ENCODE results near the gene SLC35D3.

SLC35D3 gene

DNA sequence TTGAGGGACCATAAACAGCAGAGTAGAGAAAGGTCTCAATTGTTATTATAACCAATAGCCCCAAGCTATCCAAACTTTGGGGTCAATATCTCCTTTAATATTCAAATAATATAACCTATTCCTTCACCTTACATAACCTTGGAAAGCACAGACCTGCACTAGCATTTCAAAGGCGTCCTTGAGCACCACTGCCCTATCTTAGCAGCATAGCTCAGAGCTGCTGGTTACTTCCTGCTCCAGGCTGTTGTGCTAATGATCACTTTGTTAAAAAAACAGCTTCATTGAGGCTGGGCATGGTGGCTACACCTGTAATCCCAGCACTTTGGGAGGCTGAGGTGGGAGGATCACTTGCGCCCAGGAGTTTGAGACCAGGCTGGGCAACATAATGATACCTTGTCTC, 10.5 kb downstream of the SLC35D3 start:
- Histone ChIP-seq H2AFZ (ENCODE audit: low read length) (no peak overlapping the region), H3K9me3 (ENCODE audit: low read length) (no peaks in the 10 kb centered on the region), H4K20me1 (ENCODE audit: insufficient read depth, low read length) (no peaks in the 10 kb centered on the region), H3K79me2 (ENCODE audit: insufficient read depth, low read length) (no peaks in the 10 kb centered on the region), H3K4me1 (ENCODE audit: insufficient read depth, low read length, severe bottlenecking) (no peaks in the 10 kb centered on the region), H3K27me3 (ENCODE audit: insufficient read depth, low read length) (no peaks in the 10 kb centered on the region), H3F3A (ENCODE audit: insufficient read depth, low read length) (no peaks in the 10 kb centered on the region), H3K4me3 (ENCODE audit: low read depth, low read length, poor library complexity, severe bottlenecking) (no peak overlapping the region), H3K4me2 (ENCODE audit: low read length) (no peak overlapping the region), H3K9ac (ENCODE audit: low read length) (no peak overlapping the region), H3K9me2 (ENCODE audit: low read depth, low read length) (no peaks in the 10 kb centered on the region), H3K36me3 (ENCODE audit: insufficient read depth, low read length) (no peaks in the 10 kb centered on the region), H3K27ac (ENCODE audit: low read depth, low read length, poor library complexity, severe bottlenecking) (no peak overlapping the region)
- TF ChIP-seq EZH2 (IDR thresholded peaks at IDR 0.05; ENCODE audit: borderline replicate concordance, low read length), result no peak
- TF ChIP-seq, protein P1, sequence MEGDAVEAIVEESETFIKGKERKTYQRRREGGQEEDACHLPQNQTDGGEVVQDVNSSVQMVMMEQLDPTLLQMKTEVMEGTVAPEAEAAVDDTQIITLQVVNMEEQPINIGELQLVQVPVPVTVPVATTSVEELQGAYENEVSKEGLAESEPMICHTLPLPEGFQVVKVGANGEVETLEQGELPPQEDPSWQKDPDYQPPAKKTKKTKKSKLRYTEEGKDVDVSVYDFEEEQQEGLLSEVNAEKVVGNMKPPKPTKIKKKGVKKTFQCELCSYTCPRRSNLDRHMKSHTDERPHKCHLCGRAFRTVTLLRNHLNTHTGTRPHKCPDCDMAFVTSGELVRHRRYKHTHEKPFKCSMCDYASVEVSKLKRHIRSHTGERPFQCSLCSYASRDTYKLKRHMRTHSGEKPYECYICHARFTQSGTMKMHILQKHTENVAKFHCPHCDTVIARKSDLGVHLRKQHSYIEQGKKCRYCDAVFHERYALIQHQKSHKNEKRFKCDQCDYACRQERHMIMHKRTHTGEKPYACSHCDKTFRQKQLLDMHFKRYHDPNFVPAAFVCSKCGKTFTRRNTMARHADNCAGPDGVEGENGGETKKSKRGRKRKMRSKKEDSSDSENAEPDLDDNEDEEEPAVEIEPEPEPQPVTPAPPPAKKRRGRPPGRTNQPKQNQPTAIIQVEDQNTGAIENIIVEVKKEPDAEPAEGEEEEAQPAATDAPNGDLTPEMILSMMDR (IDR thresholded peaks at IDR 0.05; ENCODE audit: low read length), result no peak

- no peak overlapping the region for H3K9ac ChIP-seq (ENCODE audit: low read length)
- H3K27ac ChIP-seq (ENCODE audit: low read depth, low read length, poor library complexity, severe bottlenecking), result no peak overlapping the region
- no peaks in the 10 kb centered on the region for H3K9me3 ChIP-seq (ENCODE audit: low read length)
- H3K9me2 ChIP-seq (ENCODE audit: low read depth, low read length), result no peaks in the 10 kb centered on the region
- no peaks in the 10 kb centered on the region for H4K20me1 ChIP-seq (ENCODE audit: insufficient read depth, low read length)
- no peaks in the 10 kb centered on the region for H3K36me3 ChIP-seq (ENCODE audit: insufficient read depth, low read length)
- no peaks in the 10 kb centered on the region for H3F3A ChIP-seq (ENCODE audit: insufficient read depth, low read length)
- H3K4me1 ChIP-seq (ENCODE audit: insufficient read depth, low read length, severe bottlenecking), result no peaks in the 10 kb centered on the region
- no peak for TF ChIP-seq EZH2 (IDR thresholded peaks at IDR 0.05; ENCODE audit: borderline replicate concordance, low read length)
- TF ChIP-seq, protein P1 (IDR thresholded peaks at IDR 0.05; ENCODE audit: low read length), result no peak
- H3K4me3 ChIP-seq (ENCODE audit: low read depth, low read length, poor library complexity, severe bottlenecking), result no peak overlapping the region
- no peak overlapping the region for H3K4me2 ChIP-seq (ENCODE audit: low read length)
- no peaks in the 10 kb centered on the region for H3K79me2 ChIP-seq (ENCODE audit: insufficient read depth, low read length)
- no peaks in the 10 kb centered on the region; the same call in 1 of the 2 replicates for H3K27me3 ChIP-seq (ENCODE audit: insufficient read depth, low read length)
- no peak overlapping the region for H2AFZ ChIP-seq (ENCODE audit: low read length)
Observed at GRCh38 chr6:136945072-136945471, 23.0 kb downstream of the SLC35D3 start.

- no peak overlapping the region for H3K4me2 ChIP-seq (ENCODE audit: low read length)
- H3F3A ChIP-seq (ENCODE audit: insufficient read depth, low read length), result no peaks in the 10 kb centered on the region
- no peaks in the 10 kb centered on the region for H3K79me2 ChIP-seq (ENCODE audit: insufficient read depth, low read length)
- H3K9ac ChIP-seq (ENCODE audit: low read length), result no peak overlapping the region
- no peaks in the 10 kb centered on the region for H4K20me1 ChIP-seq (ENCODE audit: insufficient read depth, low read length)
- no peaks in the 10 kb centered on the region for H3K9me2 ChIP-seq (ENCODE audit: low read depth, low read length)
- H3K4me1 ChIP-seq (ENCODE audit: insufficient read depth, low read length, severe bottlenecking), result no peaks in the 10 kb centered on the region
- no peaks in the 10 kb centered on the region; the same call in 1 of the 2 replicates for H3K27me3 ChIP-seq (ENCODE audit: insufficient read depth, low read length)
- no peaks in the 10 kb centered on the region for H3K9me3 ChIP-seq (ENCODE audit: low read length)
- H3K27ac ChIP-seq (ENCODE audit: low read depth, low read length, poor library complexity, severe bottlenecking), result no peak overlapping the region
- H3K4me3 ChIP-seq (ENCODE audit: low read depth, low read length, poor library complexity, severe bottlenecking), result no peak overlapping the region
- no peak for TF ChIP-seq EZH2 (IDR thresholded peaks at IDR 0.05; ENCODE audit: borderline replicate concordance, low read length)
- TF ChIP-seq, protein P1 (IDR thresholded peaks at IDR 0.05; ENCODE audit: low read length), result no peak
- no peaks in the 10 kb centered on the region for H3K36me3 ChIP-seq (ENCODE audit: insufficient read depth, low read length)
- H2AFZ ChIP-seq (ENCODE audit: low read length), result no peak overlapping the region
Observed at GRCh38 chr6:136945711-136946121, 23.6 kb downstream of the SLC35D3 start.

All from OCI-LY1 (cell line).